ENCODE data around the gene ATP5MC2. TPM values are rescaled to one million over a fixed set of nuclear protein-coding genes. Genes with fewer than 3 reads are reported as not detected.

ATP5MC2 gene
- total RNA-seq, 4 donors from 2014 or later, result 194 to 295 (median 245) TPM

- no peak for ATAC-seq (ENCODE audit: low FRiP score)
Observed at GRCh38 chr12:53624956-53625355, 50.9 kb downstream of the ATP5MC2 start.

GRCh38 chr12:53624458-53624857 is 51.4 kb downstream of the ATP5MC2 start:
- DNase-seq (ENCODE audit: low spot score) (no peak), ATAC-seq (ENCODE audit: low FRiP score) (no peak)
- TF ChIP-seq CTCF (IDR thresholded peaks at IDR 0.05), result no peak

More at GRCh38 chr12:53624956-53625355, 50.9 kb downstream of the ATP5MC2 start:
- no peak for TF ChIP-seq CTCF (IDR thresholded peaks at IDR 0.05)
- no peak for DNase-seq (ENCODE audit: low spot score)

- ATAC-seq (ENCODE audit: low FRiP score), result no peak
Observed at GRCh38 chr12:53623548-53624385, 52.1 kb downstream of the ATP5MC2 start.

GRCh38 chr12:53622724-53623123 is 53.2 kb downstream of the ATP5MC2 start:
- DNase-seq (ENCODE audit: low spot score) (no peak), ATAC-seq (ENCODE audit: low FRiP score) (no peak)
- TF ChIP-seq CTCF (IDR thresholded peaks at IDR 0.05), result no peak

More at GRCh38 chr12:53623548-53624385, 52.1 kb downstream of the ATP5MC2 start:
- DNase-seq (ENCODE audit: low spot score), result no peak
- no peak for TF ChIP-seq CTCF (IDR thresholded peaks at IDR 0.05)

GRCh38 chr12:53618275-53618674 is 57.6 kb downstream of the ATP5MC2 start:
- DNase-seq (ENCODE audit: low spot score) (no peak), ATAC-seq (ENCODE audit: low FRiP score) (no peak)
- no peak for TF ChIP-seq CTCF (IDR thresholded peaks at IDR 0.05)

GRCh38 chr12:53617700-53618099 is 58.2 kb downstream of the ATP5MC2 start:
- DNase-seq (ENCODE audit: low spot score) (no peak), ATAC-seq (ENCODE audit: low FRiP score) (no peak)
- no peak for TF ChIP-seq CTCF (IDR thresholded peaks at IDR 0.05)

- DNase-seq (ENCODE audit: low spot score) (no peak), ATAC-seq (ENCODE audit: low FRiP score) (no peak)
- no peak for TF ChIP-seq CTCF (IDR thresholded peaks at IDR 0.05)
Observed at GRCh38 chr12:53616950-53617349, 58.9 kb downstream of the ATP5MC2 start.

Measured in omental fat pad (tissue), 4 donors.